ENCODE results near the gene SPTY2D1.

- TF ChIP-seq CTCF (IDR thresholded peaks at IDR 0.05): no peak
- no peak for TF ChIP-seq POLR2A (IDR thresholded peaks at IDR 0.05)
These were observed 1.3 kb downstream of the SPTY2D1 start for GRCh38 chr11:18632841-18633240.
